Gastroesophageal sphincter (tissue), 4 donors: Measurements from ENCODE around the gene PTGES3L. TPM values are rescaled to one million over a fixed set of nuclear protein-coding genes. Genes with fewer than 3 reads are reported as not detected.
"Not testable (repeated sequence)": the region's sequence is repeated elsewhere in the genome, so short reads cannot be mapped to it uniquely, and the experiment has no call there.

Source experiments
- ATAC-seq: fragments of 150-250 bp; one replicate; pipeline ENCODE4 v1.9.1; 2016; ENCODE audit warnings: mild to moderate bottlenecking, moderate library complexity
- H3K27ac ChIP-seq, 4 donors: fragments of 200-600 bp; sonication (generic) in 3 of 4; 1 replicate in 3 of 4; 2 replicates in 1 of 4; pipeline ENCODE4 v1.5.1; 2016 to 2019
- H3K27me3 ChIP-seq: fragments of 200-600 bp; sonication (generic); one replicate; pipeline ENCODE4 v1.5.1; 2019
- H3K36me3 ChIP-seq, 2 donors: fragments of 200-600 bp; sonication (generic); one replicate each; pipeline ENCODE4 v1.5.1; 2019; ENCODE audit warnings: control low read depth in 1 of 2
- H3K4me1 ChIP-seq, 3 donors: fragments of 200-600 bp; sonication (generic); 1 replicate in 2 of 3; 2 replicates in 1 of 3; pipeline ENCODE4 v1.5.1; 2016 to 2019; ENCODE audit warnings: control low read depth in 2 of 3
- H3K4me3 ChIP-seq, 2 donors: fragments of 200-600 bp; sonication (generic); one replicate each; pipeline ENCODE4 v1.5.1; 2019; ENCODE audit warnings: mild to moderate bottlenecking in 1 of 2, moderate library complexity in 1 of 2
- H3K9me3 ChIP-seq, 3 donors: fragments of 200-600 bp; sonication (generic); one replicate each; pipeline ENCODE4 v1.5.1; 2017 to 2019; ENCODE audit warnings: control low read depth in 2 of 3
- CTCF ChIP-seq, 4 experiments: fragments of 200-600 bp in 2 of 4; fragments of 450-650 bp in 2 of 4; sonication (generic) in 1 of 4; IDR thresholded peaks; one replicate each; pipeline ENCODE4 v1.5.1; 2017 to 2019; ENCODE audit warnings: antibody characterized with exemption in 4 of 4, mild to moderate bottlenecking in 2 of 4, moderate library complexity in 2 of 4
- EP300 ChIP-seq: sonication (generic); formaldehyde crosslinking; IDR thresholded peaks from one replicate; pipeline ENCODE4 v1.6.1; 2017; ENCODE audit warnings: antibody characterized with exemption, mild to moderate bottlenecking
- POLR2A ChIP-seq, 2 donors: fragments of 450-650 bp; IDR thresholded peaks; one replicate each; pipeline ENCODE4 v1.6.1; 2017; ENCODE audit warnings: antibody characterized with exemption in 2 of 2, mild to moderate bottlenecking in 2 of 2, moderate library complexity in 1 of 2
- POLR2AphosphoS5 ChIP-seq: sonication (generic); formaldehyde crosslinking; IDR thresholded peaks from one replicate; pipeline ENCODE4 v1.6.1; 2017; ENCODE audit warnings: antibody characterized with exemption
- WGBS, 2 donors: methylation state at CpG; one replicate each; pipeline ENCODE4 v1.1.5; 2018; ENCODE audit warnings: low coverage in 1 of 2; 5-methylcytosine and 5-hydroxymethylcytosine counted together
- total RNA-seq, 4 donors: library from RNA; depleted of rRNA; stranded (reverse); fragments of >200 nt; gene quantifications; one replicate each; pipeline ENCODE4 v1.1.0, GENCODE V29; 2016

PTGES3L gene
- total RNA-seq, 4 donors from 2014 or later: 5.5 to 19.6 (median 10.1) TPM

- Histone ChIP-seq H3K4me3 (no peak overlapping the region), H3K27ac (no peak overlapping the region), H3K36me3 (peaks cover 0 to 37% of the 10 kb centered on the region in 2 donors), H3K9me3 (no peaks in the 10 kb centered on the region), H3K27me3 (no peaks in the 10 kb centered on the region), H3K4me1 (peaks cover 0 to 31% (median 11%) of the 10 kb centered on the region in 3 donors)
- ATAC-seq: no peak
- TF ChIP-seq POLR2AphosphoS5 (no peak), EP300 (no peak), CTCF (IDR thresholded peaks at IDR 0.05) (no peak), POLR2A (IDR thresholded peaks at IDR 0.05) (no peak)
Observed at GRCh38 chr17:42982266-42982665, 2.4 kb upstream of the PTGES3L start.

- peak; percentile 65 for ATAC-seq
- Histone ChIP-seq H3K4me3 (peak overlapping the region; percentile 72 to 98), H3K9me3 (no peaks in the 10 kb centered on the region), H3K27me3 (no peaks in the 10 kb centered on the region), H3K27ac (peak overlapping the region; percentile 35 to 92 (median 86)), H3K4me1 (peaks cover 0 to 31% (median 11%) of the 10 kb centered on the region in 3 donors), H3K36me3 (peaks cover 0 to 23% of the 10 kb centered on the region in 2 donors)
- 0 to 1% methylated on average over 5 to 18 of the region's 67 CpGs for WGBS, 2 donors
- peak in 3 of 4 experiments; percentile 10 to 42 (median 36) for TF ChIP-seq CTCF (IDR thresholded peaks at IDR 0.05)
- TF ChIP-seq EP300: no peak
Observed at GRCh38 chr17:42980766-42981397, 1.0 kb upstream of the PTGES3L start.

GRCh38 chr17:42980274-42980765, 440 bp upstream of the PTGES3L start, which contains the start of gene RUNDC1:
RUNDC1 (plus strand) TSS chr17:42980565; CDS start chr17:42980577, 12 bp downstream.
- peaks cover 0 to 18% of the 10 kb centered on the region in 2 donors for H3K36me3 ChIP-seq
- ATAC-seq: peak; percentile 94
- peak; percentile 38 to 48 for TF ChIP-seq POLR2A (IDR thresholded peaks at IDR 0.05)
- no peak for TF ChIP-seq CTCF (IDR thresholded peaks at IDR 0.05)
- peak; percentile 61 for TF ChIP-seq POLR2AphosphoS5
- TF ChIP-seq EP300: no peak
- no peaks in the 10 kb centered on the region for H3K9me3 ChIP-seq
- WGBS, 2 donors: 0% methylated on average over 4 to 5 of the region's 39 CpGs
- H3K4me1 ChIP-seq: peaks cover 0 to 31% (median 11%) of the 10 kb centered on the region in 3 donors
- no peaks in the 10 kb centered on the region for H3K27me3 ChIP-seq
- peak within 1 kb of the TSS; percentile 72 to 98 for H3K4me3 ChIP-seq
- peak within 1 kb of the TSS; percentile 35 to 92 (median 86) for H3K27ac ChIP-seq

- H3K9me3 ChIP-seq, ATAC-seq, H3K27ac ChIP-seq, H3K4me3 ChIP-seq, H3K27me3 ChIP-seq, H3K36me3 ChIP-seq: not testable (repeated sequence)
- WGBS, 2 donors: 82 to 97% methylated on average over 7 to 15 of the region's 16 CpGs
- peaks cover 0 to 14% (median 3%) of the 10 kb centered on the region in 3 donors for H3K4me1 ChIP-seq
Observed at GRCh38 chr17:42975701-42976100, 4.2 kb downstream of the PTGES3L start.

GRCh38 chr17:42975265-42975664, 4.6 kb downstream of the PTGES3L start:
- ATAC-seq: no peak
- Histone ChIP-seq H3K4me1 (peaks cover 0 to 14% (median 3%) of the 10 kb centered on the region in 3 donors), H3K36me3 (no peaks in the 10 kb centered on the region), H3K9me3 (no peaks in the 10 kb centered on the region), H3K27ac (no peak overlapping the region), H3K4me3 (no peak overlapping the region), H3K27me3 (no peaks in the 10 kb centered on the region)
- WGBS, 2 donors: 17 to 45% methylated on average over 2 of the region's 2 CpGs
- no peak for TF ChIP-seq CTCF (IDR thresholded peaks at IDR 0.05)
- TF ChIP-seq POLR2AphosphoS5: no peak
- no peak for TF ChIP-seq EP300
- no peak for TF ChIP-seq POLR2A (IDR thresholded peaks at IDR 0.05)

- not testable (repeated sequence) for H3K4me3 ChIP-seq, H3K4me1 ChIP-seq, H3K9me3 ChIP-seq, ATAC-seq, H3K27ac ChIP-seq, H3K27me3 ChIP-seq, H3K36me3 ChIP-seq
- WGBS, 2 donors: no CpG with 5 or more reads among the region's 18 CpGs
Observed at GRCh38 chr17:42973323-42973722, 6.6 kb downstream of the PTGES3L start.
